Measurements from ENCODE around the gene MMP1.

The MMP1 gene

DNA sequence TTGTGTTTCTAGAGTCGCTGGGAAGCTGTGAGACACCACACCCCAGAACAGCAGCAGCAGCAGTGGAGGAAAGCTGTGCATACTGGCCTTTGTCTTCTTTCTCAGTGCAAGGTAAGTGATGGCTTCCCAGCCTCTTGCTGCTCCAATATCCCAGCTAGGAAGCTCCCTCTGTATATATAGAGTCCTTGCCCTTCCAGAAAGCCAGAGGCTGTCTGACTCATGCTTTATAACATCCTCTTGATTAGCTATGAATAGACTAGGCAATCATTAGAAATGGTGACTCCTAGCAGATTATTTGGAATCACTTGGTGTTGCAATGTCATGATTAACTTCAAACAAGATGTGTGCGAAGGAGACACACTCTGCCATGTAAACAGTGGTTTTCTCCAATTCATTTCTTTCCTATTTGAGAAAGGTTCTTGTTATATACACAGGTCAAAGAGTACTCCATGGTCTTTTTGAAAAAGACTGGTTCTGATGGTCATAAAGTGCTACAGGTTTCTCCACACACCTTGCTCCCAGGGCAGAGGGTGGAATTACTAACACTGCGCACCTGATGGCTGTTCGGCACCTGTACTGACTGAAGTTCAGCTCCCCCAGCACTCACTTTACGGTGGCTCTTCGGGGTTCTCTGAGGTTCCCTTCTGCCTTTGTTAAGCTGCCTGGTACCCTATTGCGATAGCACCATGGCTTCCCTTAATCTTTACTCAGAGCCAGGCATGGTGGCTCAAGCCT is at the start of gene MMP1:
Gene MMP1 (minus strand): TSS at position 149 of the 735 bp plus-strand sequence. CDS start 68 bp downstream, at position 81.
- DNase-seq (ENCODE audit: low spot score): no peak

DNA sequence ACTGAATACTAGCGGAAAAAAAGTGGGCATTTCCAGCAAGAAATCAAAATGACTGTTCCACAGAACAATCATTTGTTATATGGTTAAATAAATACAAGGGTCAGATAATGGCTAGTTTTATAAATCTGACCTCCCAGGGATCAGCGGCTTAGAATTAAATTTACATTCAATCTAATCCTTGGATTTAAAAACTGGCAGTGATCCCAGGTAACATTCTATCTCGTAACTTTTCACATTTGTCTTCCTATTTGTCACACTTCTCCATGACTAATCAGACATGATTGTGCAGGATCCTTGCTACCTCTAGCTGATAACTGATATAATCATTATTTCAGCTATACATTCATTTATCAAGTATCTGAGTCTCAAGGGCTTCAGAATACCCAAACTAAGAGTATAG is 48.3 kb upstream of the MMP1 start:
- no peak for DNase-seq (ENCODE audit: low spot score)

DNA sequence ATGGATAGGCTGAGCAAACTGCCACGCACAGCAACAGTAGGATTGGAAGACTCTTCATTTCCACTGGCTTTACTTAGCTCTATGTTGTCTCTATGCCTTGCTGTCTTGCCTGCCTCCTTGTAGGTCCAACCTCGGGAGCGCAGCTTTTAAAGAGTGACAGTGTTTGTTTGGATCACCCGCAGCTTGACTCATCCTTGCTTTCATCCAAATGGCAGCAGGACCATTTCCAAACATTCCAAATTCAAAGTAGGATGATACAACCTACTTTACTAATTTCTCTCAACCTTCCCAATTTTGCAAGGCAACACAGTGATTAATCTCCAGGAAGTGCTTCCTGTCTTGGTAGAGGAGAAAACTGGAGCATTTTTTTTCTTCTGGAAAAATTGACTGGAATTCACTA is 45.5 kb upstream of the MMP1 start, which contains the start of gene MMP3:
Gene MMP3 (minus strand): TSS at position 121 of the 400 bp plus-strand sequence. CDS start 63 bp downstream, at position 58.
- no peak for DNase-seq (ENCODE audit: low spot score)

DNA sequence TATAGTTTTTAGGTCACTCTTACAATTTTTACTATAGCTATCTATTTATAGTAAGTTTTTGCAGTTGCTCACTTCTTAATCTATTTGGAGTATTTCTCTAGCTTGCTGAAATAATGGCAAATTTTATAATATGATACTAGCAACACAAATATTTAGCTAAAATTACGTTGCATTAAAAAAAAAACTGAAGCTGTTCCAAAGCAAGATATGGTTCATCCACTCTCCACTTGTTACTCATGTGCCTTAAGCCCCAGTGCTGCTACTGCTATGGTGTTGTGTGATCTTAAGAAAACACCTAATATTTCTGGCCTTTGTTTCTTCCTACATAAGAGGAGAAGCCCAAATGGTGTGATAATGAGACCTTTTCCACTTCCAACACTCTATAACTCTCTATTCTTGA is 45.0 kb upstream of the MMP1 start:
- DNase-seq (ENCODE audit: low spot score): no peak

DNA sequence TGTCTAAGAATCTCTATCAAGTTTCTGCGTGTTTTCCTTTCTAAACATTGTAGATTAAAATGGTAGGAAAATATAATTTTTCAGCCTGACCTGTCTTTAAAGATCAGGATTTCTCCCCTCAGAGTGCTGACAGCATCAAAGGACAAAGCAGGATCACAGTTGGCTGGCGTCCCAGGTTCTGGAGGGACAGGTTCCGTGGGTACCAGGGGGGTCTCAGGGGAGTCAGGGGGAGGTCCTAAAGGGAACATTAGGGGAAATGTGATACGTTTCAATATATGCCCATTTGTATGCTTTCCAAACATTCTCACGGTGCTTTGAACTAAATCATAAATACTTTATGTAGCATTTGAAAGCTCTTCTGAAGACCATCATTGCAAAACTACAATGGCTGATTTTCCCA is 42.1 kb upstream of the MMP1 start:
- DNase-seq (ENCODE audit: low spot score): no peak

DNA sequence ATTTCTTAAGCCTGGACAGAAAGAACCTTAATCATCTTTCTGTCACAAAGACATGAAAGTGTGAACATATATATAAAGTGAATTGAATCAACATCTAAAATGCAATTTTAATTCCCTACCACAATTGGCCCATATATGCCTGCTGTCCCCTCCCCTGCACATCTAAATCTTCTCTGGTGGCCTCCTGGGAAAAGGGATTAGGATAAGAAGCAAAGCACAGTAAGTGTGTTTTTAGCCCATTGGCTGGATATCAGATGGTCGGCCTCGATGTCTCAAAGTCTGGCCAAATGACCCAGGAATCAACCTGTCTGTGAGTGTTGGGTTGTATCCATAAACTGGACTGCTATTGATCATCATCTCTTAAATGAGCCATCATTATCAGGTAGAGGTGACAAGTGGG is 39.7 kb upstream of the MMP1 start:
- DNase-seq (ENCODE audit: low spot score): no peak

DNA sequence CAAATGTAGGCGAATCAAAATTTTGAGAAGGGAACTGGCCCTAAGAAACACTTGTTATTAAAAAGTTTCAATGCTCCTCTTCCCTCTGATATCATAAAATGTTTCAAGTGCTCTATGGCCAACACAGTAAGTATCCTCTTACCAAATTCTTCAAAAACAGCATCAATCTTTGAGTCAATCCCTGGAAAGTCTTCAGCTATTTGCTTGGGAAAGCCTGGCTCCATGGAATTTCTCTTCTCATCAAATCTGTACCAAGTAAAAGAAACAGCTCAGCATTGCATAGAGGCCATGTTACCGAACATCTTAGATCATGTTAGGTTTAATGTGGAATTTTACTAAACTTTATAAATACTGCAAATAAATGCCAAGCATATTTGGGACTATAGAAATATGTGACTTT is 39.2 kb upstream of the MMP1 start:
- no peak for DNase-seq (ENCODE audit: low spot score)

DNA sequence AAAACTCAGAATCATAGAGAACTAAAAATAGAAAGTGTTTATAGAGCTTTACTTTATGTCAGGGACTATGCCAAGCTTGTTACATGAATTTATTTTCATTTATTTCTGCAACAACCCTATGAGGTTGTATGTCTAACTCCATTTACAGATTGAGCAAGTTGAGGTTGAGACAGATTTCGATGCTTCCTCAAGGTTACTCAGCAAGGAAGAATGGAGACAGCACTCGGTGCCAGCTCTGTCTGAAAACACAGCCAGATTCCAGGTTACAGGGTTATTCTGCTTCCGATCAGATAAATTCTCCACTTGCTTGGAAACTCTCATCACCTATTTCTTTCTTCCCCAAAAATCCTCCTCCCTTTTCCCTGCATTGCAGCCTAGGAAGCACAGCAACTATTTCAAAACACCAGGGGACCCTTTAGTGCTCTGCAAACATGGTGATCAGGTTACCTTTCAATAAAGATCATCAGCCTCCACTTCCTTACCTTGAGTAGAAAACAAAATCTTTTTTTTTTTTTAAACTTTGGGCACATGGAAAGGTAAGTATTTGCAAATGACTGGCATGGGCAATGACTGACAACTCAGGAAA is 38.4 kb upstream of the MMP1 start:
- DNase-seq (ENCODE audit: low spot score): no peak

DNA sequence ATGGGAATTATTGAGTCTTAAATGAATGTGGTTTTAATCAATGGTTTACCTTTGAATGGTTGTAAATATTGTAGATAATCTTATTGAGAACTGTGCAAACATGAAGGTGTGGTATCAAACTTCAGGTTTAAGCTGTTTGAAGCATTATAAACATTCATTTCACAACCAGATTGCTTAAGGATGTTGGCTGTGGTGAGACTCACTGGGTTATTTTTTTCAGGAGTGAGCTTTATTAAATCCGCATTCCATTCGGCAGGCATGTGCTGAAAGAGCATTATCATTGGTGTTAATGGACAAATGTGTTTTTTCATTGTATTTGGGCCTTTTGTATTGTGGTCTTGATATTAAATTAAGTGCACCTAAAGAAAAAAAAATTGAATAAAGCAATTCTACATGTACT is 35.8 kb upstream of the MMP1 start:
- no peak for DNase-seq (ENCODE audit: low spot score)

DNA sequence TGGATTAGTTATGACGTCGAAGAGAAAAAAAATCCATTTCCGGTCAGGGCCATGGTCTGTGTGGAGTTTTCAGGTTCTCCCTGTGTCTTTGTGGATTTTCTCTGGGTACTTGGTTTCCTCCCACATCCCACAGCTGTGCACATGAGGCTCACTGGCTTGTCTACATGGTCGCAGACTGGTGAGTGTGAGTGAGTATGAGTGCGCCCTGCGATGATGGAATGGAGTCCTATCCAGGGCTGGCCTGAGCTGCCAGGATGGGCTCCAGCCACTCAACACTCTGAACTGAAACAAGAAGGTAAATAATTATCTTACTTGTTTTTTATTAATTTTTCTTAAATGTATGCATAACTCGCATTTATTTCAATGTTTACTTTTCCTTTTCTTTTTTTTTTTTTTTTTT is 34.7 kb upstream of the MMP1 start:
- DNase-seq (ENCODE audit: low spot score): no peak

DNA sequence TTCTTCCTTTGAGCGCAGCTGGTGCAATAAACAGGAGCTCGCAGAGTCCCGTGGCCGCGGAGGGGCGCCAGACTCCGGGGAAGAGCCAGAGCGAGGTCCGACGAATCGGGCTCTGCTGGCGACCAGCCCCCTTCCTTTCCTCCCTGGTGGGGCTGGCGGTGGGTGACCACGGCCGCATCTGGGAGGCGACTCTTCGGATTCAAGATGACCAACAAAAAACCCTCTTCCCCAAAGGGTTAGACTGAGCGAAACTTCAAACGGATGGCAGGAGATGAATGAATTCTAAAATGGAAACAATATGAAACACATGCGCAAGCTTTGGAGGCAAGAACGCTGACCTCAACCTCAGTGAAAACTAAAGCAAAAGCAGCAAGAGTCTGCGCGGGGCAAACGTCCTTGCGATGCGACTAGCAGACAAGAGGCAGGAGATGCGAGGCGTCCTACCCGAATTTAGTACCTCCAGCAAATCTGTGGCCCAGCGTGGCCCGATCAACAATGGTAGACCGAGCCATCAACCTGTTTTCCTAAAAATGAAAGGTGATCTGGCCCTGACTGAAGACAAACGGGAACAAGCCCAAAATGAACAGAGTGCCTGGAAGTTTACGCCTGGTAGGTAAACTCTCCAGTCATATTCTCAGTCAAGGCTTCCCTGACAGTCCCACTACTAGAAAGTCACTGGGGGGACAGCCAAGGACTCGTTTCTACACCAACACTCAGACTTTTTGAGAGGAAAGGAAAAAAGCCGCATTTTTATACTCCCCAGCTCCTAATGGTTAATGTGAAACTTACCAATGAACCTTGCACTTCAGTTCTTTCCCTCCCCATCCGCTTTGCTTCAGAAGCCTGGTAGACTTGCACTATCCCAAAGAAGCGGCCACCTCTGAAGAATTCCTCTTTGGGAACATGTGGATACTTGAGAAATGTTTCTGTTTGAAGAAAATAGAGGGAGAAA is 33.8 kb upstream of the MMP1 start:
- no peak for DNase-seq (ENCODE audit: low spot score)

DNA sequence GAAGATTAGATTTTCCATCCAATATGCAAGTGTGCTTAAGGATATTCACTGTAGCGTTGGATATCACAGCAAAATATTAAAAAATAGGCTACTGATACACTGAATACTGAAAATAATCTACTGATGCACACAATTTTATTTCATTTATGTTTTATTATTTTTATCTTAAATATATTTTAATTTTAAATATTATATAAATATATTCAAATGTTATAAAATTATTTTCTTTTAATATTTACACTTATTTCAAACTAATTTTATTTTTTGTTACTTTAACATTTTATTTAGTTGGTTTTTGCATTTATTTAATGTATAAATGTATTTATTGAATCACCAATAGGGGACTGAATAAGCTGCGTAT is 33.1 kb upstream of the MMP1 start:
- no peak for DNase-seq (ENCODE audit: low spot score)

DNA sequence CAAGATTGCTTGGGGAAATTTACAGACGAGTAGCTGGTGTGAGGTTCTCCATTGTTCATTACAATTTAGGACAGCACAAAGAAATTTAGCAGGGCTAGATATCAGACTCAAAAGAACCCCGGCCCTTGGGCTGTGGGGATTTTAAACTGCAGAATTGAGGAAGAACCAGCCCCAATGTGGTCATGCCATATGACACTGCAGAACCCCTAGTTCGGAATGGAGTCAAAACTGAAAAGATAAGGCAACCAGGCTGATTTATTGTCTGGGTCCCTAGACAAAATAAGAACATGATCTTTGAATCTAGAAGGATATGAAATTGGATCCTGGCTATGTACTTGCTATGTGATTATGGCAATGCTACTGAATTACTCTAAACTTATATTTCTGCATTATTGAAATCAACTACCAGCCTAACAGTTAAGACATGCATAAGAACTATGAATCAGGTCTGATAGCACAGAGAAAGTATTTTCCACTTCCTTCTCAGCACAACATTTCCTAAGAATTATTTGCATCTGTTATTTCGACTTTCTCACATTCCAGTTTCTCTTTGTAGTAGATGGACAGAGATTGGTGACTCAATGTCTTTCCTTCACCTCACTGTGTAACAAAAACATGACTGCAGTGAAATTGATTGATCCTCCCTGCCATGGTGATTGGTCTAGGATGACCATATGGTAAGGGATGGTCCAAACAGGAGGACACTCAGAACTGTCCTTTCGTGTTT is 32.2 kb upstream of the MMP1 start:
- no peak for DNase-seq (ENCODE audit: low spot score)

DNA sequence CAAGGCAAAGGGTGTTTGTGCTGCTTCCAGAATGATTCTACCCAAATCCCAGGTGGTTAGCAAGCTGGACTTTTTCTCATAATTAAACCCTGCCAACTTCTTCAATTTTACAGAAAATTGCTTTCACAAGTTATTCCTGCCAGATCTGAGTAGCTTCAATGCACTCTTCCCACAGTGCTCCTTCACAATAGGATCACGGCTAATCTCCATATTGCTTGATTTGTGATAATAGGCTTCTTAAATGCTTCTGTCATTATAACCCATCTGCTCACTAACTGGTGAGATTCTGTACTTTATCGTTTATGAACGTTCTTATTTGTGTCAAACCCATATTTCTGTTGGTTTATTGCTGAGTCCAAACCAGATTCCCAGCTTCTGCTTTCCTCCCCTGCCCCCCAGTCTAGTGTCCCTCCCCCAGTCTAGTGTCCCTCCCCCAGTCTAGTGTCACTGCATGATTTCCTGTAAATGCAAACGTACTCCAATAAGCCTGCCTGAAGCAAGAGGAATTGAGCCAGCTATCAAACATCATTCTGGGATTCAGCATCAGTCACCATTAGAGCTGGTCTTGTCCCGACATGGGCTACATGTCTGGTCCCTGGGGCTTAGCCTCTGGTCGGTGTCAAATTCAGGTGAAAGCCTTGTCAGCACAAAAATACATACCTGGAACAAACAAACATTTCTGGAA is 31.5 kb upstream of the MMP1 start:
- DNase-seq (ENCODE audit: low spot score): no peak

DNA sequence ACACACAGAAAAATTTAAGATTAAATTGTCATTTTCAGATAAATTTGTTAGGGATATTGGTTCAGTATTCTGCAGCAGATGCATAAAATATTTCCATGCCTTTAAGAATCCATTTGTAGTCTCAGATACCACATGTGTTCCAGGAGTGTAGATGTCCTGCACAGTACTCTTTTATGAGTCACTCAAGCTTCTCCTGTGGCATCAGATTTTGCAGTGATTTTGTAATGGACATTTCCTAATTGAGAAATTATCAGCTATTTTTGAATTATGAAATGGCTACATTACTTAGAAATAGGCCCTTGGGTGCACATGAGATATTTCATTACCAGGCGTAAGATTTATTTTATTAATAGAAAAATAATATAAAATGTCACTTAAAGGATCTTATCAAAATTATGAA is 26.6 kb upstream of the MMP1 start:
- DNase-seq (ENCODE audit: low spot score): no peak

DNA sequence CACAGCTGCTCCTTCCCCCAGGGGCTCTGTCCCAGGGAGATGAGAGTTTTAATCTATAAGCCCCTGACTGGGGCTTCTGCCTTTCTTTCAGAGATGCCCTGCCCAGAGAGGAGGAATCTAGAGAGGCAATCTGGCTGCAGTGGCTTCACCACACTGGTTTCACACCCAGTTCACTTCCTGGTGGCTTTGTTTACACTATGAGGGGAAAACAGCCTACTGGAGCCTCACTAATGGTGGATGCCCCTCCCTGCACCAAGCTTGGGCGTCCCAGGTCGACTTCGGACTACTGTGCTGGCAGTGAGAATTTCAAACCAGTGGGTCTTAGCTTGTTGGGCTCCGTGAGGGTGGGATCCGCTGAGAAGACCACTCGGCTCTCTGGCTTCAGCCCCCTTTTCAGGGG is 21.5 kb upstream of the MMP1 start:
- no peak for DNase-seq (ENCODE audit: low spot score)

DNA sequence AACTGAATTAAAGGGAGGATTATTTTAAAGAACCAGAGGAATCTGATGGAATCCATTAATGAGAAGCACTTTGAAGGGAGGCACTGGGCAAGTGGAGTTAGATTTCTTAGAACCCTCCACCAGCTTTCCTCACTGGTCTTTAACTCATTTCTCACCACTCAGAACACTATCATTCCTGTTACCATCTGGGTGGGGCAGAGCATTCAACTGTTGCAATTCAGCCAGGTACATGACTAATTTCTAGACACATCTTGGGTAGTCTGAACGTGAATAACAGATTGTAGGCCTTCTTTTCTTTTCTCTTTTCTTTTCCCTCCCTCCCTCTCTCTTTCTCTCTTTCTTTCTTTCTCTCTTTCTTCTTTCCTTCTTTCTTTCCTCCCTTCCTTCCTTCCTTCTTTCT is 15.5 kb upstream of the MMP1 start:
- no peak for DNase-seq (ENCODE audit: low spot score)

DNA sequence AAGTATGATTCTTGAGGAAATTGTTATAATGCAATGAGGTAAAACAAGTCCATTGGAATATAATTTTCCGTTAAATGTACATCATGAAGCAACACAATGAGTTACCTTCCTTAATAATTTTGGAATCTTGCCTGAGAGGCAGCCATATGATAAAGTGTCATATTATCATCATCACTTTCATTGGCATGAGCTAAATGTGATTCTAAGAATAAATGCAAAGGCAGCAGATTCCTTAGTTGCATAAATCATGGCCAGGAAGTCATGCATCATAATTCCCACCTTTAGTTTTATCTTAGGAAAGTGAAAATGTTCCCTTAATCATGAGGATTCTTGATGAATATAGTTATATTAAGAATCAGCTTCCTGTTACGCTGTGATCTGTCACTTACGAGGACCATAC is 14.2 kb upstream of the MMP1 start:
- DNase-seq (ENCODE audit: low spot score): no peak

DNA sequence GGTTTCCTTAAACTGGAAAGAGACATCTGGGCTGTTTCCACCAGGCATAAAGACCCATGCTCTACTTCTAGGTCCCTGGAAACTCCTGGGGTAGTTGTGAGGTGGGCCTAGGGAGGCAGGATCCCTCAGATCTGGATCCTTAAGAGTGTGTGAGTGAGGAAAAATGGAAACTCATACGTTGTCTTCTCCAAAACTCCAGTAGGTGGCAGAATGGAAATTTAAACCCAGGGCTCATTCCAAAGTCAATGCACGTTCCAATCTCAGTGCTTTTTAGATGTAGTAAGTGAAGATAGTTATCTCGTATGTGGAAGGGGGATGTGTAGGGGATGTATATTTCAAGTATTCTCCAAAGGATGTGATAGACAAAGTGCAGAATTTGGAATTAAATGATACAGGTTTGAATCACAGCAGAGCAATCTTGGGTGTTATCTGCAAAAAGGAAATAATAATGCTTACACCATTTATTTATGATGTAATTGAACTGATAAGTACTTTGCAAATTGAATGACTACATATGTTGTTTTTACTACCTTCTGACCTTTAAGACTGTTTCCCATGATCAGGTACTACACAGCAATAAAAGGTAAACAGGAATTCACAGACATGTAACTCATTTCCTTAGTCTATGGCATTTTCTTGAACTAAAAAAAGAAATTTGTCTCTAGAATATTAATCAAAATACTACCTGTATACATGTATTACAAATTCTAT is 13.1 kb upstream of the MMP1 start:
- peak; percentile 13 for DNase-seq (ENCODE audit: low spot score)

DNA sequence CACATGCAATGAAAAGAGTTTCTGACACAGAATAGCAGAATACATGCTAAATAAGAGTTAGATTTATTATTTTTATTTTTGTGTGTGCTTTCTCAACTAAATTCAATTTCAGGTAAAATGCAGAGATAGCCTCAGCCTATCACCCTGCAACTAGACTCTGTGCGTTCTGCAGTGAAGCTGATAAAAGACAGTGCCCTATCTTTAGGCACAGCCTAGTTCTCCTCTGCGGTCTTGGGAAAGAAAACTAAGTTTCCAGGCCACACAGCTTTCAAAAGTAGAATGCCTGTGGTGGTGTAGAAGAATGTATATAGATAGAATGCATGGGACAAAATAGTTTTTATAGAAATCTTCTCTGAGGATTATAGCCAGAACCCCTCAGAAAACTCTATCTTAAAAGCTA is 12.0 kb upstream of the MMP1 start:
- DNase-seq (ENCODE audit: low spot score): no peak

DNA sequence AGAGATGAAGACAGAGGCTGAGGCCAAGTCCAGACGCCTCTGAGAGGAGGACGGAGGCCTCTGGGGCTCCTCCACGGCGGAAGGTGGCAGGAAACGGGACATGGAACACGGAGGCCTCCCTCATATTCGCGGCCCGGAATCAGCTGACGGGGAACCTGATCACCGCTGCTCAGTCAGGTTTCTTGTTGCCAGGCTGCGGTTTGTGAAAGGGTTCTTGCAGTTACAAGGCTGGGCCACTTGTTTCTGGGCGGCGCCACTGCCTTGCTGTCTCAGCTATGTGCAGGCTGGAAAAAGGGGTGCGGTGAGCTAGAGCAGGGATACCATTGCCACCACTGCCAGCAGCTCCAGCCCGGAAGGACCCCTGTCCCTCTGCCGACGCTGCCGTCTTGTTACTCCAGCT is 10.0 kb upstream of the MMP1 start:
- peak; percentile 38 for DNase-seq (ENCODE audit: low spot score)
